ENCODE results near the gene TMEM185A.
"Not testable (repeated sequence)": the region's sequence is repeated elsewhere in the genome, so short reads cannot be mapped to it uniquely, and the experiment has no call there.

The TMEM185A gene

DNA sequence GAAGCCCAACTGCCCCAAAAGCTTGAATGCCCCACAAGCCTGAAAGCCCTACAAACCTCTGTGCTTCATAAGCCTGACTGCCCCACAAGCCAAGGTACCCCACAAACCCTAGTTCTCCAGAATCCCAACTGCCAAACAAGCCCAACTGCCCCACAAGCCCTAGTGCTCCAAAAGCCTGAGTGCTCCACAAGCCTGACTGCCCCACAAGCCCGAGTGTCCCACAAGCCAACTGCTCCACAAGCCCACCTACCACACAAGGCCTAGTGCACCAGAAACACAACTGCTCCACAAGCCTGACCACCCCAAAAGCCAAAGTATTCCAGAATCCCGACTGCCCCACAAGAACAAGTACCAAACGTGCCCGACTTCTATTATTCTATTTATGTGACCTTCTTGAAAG, 68.2 kb downstream of the TMEM185A start:
- Histone ChIP-seq H3K4me1 (ENCODE audit: control insufficient read depth in 1 of 2, insufficient read depth in 2 of 2, low read length in 2 of 2) (no peaks in the 10 kb centered on the region), H3K9ac (ENCODE audit: low read depth in 1 of 2, low read length in 2 of 2) (no peak overlapping the region), H3K9me3 (ENCODE audit: control insufficient read depth in 1 of 2, low read length in 2 of 2) (no peaks in the 10 kb centered on the region), H3K27me3 (ENCODE audit: control insufficient read depth in 1 of 2, insufficient read depth in 2 of 2, low read length in 2 of 2) (no peaks in the 10 kb centered on the region), H3K4me3 (ENCODE audit: low read depth in 1 of 2, low read length in 2 of 2) (no peak overlapping the region), H3K27ac (ENCODE audit: low read depth, low read length) (no peak overlapping the region), H3K36me3 (ENCODE audit: control insufficient read depth in 1 of 2, insufficient read depth in 2 of 2, low read length in 2 of 2) (no peaks in the 10 kb centered on the region)

GRCh38 chrX:149555251-149555650, 76.3 kb downstream of the TMEM185A start:
- H3K9ac ChIP-seq (ENCODE audit: low read depth in 1 of 2, low read length in 2 of 2); H3K9me3 ChIP-seq (ENCODE audit: control insufficient read depth in 1 of 2, low read length in 2 of 2); H3K27me3 ChIP-seq (ENCODE audit: control insufficient read depth in 1 of 2, insufficient read depth in 2 of 2, low read length in 2 of 2); H3K27ac ChIP-seq (ENCODE audit: low read depth, low read length); H3K4me3 ChIP-seq (ENCODE audit: low read depth in 1 of 2, low read length in 2 of 2); H3K4me1 ChIP-seq (ENCODE audit: control insufficient read depth in 1 of 2, insufficient read depth in 2 of 2, low read length in 2 of 2); H3K36me3 ChIP-seq (ENCODE audit: control insufficient read depth in 1 of 2, insufficient read depth in 2 of 2, low read length in 2 of 2): not testable (repeated sequence)

GRCh38 chrX:149551939-149552248, 79.7 kb downstream of the TMEM185A start:
- not testable (repeated sequence) for H3K9ac ChIP-seq (ENCODE audit: low read depth in 1 of 2, low read length in 2 of 2); H3K27me3 ChIP-seq (ENCODE audit: control insufficient read depth in 1 of 2, insufficient read depth in 2 of 2, low read length in 2 of 2); H3K4me1 ChIP-seq (ENCODE audit: control insufficient read depth in 1 of 2, insufficient read depth in 2 of 2, low read length in 2 of 2); H3K4me3 ChIP-seq (ENCODE audit: low read depth in 1 of 2, low read length in 2 of 2); H3K27ac ChIP-seq (ENCODE audit: low read depth, low read length); H3K36me3 ChIP-seq (ENCODE audit: control insufficient read depth in 1 of 2, insufficient read depth in 2 of 2, low read length in 2 of 2); H3K9me3 ChIP-seq (ENCODE audit: control insufficient read depth in 1 of 2, low read length in 2 of 2)

DNA sequence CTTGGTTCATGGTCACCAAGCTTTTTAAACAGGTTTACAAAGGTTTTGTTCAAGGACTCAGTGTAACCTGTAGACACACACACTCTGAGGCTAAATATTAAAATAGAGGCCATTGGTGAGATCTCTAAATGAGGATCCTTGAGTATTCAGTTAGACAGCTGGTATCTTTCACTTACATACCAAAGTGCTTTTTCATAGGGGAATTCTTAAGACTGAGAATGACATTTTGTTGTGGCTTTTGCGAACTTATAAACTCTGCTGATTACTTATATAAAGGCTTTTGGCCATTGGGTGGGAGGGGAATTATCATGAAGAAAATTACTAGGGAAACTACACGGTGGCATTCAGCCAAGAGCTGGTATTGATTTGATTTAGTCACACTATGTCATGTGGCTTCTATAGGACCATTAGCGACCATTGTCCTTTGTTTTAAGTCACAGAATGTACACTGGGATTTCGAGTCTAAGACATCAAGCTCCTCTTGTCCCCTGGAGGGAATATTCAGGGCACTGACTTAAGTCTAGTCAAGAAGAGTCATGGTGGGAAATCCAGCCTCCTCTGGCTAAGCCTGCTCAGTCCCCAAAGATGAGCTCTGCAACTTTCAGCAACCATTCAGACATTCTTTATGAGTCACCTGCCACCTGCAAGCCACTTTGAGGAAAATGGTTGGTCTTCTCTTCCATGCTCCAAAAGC, 80.2 kb downstream of the TMEM185A start:
- not testable (repeated sequence) for H3K9me3 ChIP-seq (ENCODE audit: control insufficient read depth in 1 of 2, low read length in 2 of 2); H3K27me3 ChIP-seq (ENCODE audit: control insufficient read depth in 1 of 2, insufficient read depth in 2 of 2, low read length in 2 of 2); H3K4me1 ChIP-seq (ENCODE audit: control insufficient read depth in 1 of 2, insufficient read depth in 2 of 2, low read length in 2 of 2); H3K27ac ChIP-seq (ENCODE audit: low read depth, low read length); H3K36me3 ChIP-seq (ENCODE audit: control insufficient read depth in 1 of 2, insufficient read depth in 2 of 2, low read length in 2 of 2); H3K9ac ChIP-seq (ENCODE audit: low read depth in 1 of 2, low read length in 2 of 2); H3K4me3 ChIP-seq (ENCODE audit: low read depth in 1 of 2, low read length in 2 of 2)

DNA sequence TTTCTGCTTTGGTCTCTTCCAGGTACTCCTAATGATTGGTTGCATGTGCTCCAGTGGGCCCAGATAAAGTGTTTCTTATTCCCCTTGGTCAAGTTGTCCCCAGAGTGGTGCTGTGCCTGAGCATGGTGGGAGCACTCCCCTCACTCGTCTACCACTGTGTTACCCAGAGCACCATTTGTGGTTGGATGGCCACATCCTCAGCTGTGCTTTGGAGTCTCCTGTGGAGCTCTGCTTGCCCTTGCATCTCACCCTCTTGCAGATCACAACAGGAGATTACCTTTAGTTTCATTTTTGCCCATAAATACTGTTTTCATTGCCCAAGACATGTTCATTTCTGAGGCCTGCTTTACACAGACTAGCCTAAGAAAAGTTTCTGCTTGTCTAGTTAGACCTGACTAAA, 81.1 kb downstream of the TMEM185A start:
- H3K9ac ChIP-seq (ENCODE audit: low read depth in 1 of 2, low read length in 2 of 2); H3K36me3 ChIP-seq (ENCODE audit: control insufficient read depth in 1 of 2, insufficient read depth in 2 of 2, low read length in 2 of 2); H3K4me3 ChIP-seq (ENCODE audit: low read depth in 1 of 2, low read length in 2 of 2): not testable (repeated sequence)

DNA sequence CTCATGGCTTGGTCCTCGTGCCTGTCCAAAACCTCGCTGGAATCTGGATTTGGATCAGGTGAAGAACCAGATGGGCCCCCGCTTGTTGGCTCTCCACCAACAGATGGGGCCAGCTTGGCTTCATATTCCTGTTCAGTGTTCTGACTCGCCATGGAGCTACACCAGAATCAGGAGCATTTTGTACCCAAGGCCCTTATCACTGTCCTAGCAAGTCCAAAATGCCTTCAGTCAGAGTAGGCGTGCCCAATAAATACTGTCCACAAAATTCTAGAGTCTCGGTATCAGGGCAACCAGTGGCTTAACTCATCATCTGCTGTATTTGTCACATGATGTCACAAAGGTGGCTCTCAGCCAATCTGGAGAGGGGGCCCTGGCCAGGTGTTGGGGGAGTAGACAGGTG, 81.9 kb downstream of the TMEM185A start, which contains the start of gene HSFX3:
HSFX3 (minus strand) TSS at position 224 of the 400 bp plus-strand sequence; CDS start at position 152, 72 bp downstream.
- H3K27ac ChIP-seq (ENCODE audit: low read depth, low read length); H3K9me3 ChIP-seq (ENCODE audit: control insufficient read depth in 1 of 2, low read length in 2 of 2); H3K4me1 ChIP-seq (ENCODE audit: control insufficient read depth in 1 of 2, insufficient read depth in 2 of 2, low read length in 2 of 2); H3K27me3 ChIP-seq (ENCODE audit: control insufficient read depth in 1 of 2, insufficient read depth in 2 of 2, low read length in 2 of 2); H3K9ac ChIP-seq (ENCODE audit: low read depth in 1 of 2, low read length in 2 of 2); H3K4me3 ChIP-seq (ENCODE audit: low read depth in 1 of 2, low read length in 2 of 2); H3K36me3 ChIP-seq (ENCODE audit: control insufficient read depth in 1 of 2, insufficient read depth in 2 of 2, low read length in 2 of 2): not testable (repeated sequence)

More for the DNA sequence above, 81.1 kb downstream of the TMEM185A start:
- H3K27me3 ChIP-seq (ENCODE audit: control insufficient read depth in 1 of 2, insufficient read depth in 2 of 2, low read length in 2 of 2); H3K27ac ChIP-seq (ENCODE audit: low read depth, low read length); H3K9me3 ChIP-seq (ENCODE audit: control insufficient read depth in 1 of 2, low read length in 2 of 2); H3K4me1 ChIP-seq (ENCODE audit: control insufficient read depth in 1 of 2, insufficient read depth in 2 of 2, low read length in 2 of 2): not testable (repeated sequence)

- not testable (repeated sequence) for H3K36me3 ChIP-seq (ENCODE audit: control insufficient read depth in 1 of 2, insufficient read depth in 2 of 2, low read length in 2 of 2); H3K4me1 ChIP-seq (ENCODE audit: control insufficient read depth in 1 of 2, insufficient read depth in 2 of 2, low read length in 2 of 2); H3K27me3 ChIP-seq (ENCODE audit: control insufficient read depth in 1 of 2, insufficient read depth in 2 of 2, low read length in 2 of 2); H3K27ac ChIP-seq (ENCODE audit: low read depth, low read length); H3K4me3 ChIP-seq (ENCODE audit: low read depth in 1 of 2, low read length in 2 of 2); H3K9me3 ChIP-seq (ENCODE audit: control insufficient read depth in 1 of 2, low read length in 2 of 2); H3K9ac ChIP-seq (ENCODE audit: low read depth in 1 of 2, low read length in 2 of 2)
Observed at GRCh38 chrX:149547782-149548181, 83.8 kb downstream of the TMEM185A start.

DNA sequence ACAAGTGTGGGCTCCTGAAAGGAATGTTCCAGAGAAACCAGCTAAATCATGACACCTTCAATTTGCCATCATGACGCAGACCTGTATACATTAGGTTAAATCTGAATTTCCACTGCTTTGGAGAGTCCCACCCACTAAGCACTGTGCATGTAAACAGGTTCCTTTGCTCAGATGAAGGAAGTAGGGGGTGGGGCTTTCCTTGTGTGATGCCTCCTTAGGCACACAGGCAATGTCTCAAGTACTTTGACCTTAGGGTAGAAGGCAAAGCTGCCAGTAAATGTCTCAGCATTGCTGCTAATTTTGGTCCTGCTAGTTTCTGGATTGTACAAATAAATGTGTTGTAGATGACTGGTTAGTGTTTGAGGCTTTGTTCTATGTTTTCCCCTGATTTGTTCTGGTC, 84.6 kb downstream of the TMEM185A start:
- not testable (repeated sequence) for H3K36me3 ChIP-seq (ENCODE audit: control insufficient read depth in 1 of 2, insufficient read depth in 2 of 2, low read length in 2 of 2); H3K4me1 ChIP-seq (ENCODE audit: control insufficient read depth in 1 of 2, insufficient read depth in 2 of 2, low read length in 2 of 2); H3K9ac ChIP-seq (ENCODE audit: low read depth in 1 of 2, low read length in 2 of 2); H3K9me3 ChIP-seq (ENCODE audit: control insufficient read depth in 1 of 2, low read length in 2 of 2); H3K4me3 ChIP-seq (ENCODE audit: low read depth in 1 of 2, low read length in 2 of 2); H3K27ac ChIP-seq (ENCODE audit: low read depth, low read length); H3K27me3 ChIP-seq (ENCODE audit: control insufficient read depth in 1 of 2, insufficient read depth in 2 of 2, low read length in 2 of 2)
